Skeletal muscle tissue (tissue), 4 donors: ENCODE measurements around the gene BIN2. TPM values are rescaled to one million over a fixed set of nuclear protein-coding genes. Genes with fewer than 3 reads are reported as not detected.
A peak's percentile ranks its signal among the peaks of the same experiment; 100 is the strongest.
"Not testable (repeated sequence)": the region's sequence is repeated elsewhere in the genome, so short reads cannot be mapped to it uniquely, and the experiment has no call there.

Experiments
- H3K27ac ChIP-seq: one replicate; pipeline ENCODE4 v1.7.0; 2013; ENCODE audit warnings: mild to moderate bottlenecking, low read depth, low read length, inconsistent platforms
- H3K27me3 ChIP-seq, 3 donors: one replicate each; pipeline ENCODE4 v1.7.0; 2013; ENCODE audit warnings: low read length in 3 of 3; ENCODE audit not compliant: control insufficient read depth in 3 of 3, insufficient read depth in 3 of 3
- H3K36me3 ChIP-seq, 3 donors: one replicate each; pipeline ENCODE4 v1.7.0; 2013; ENCODE audit warnings: low read length in 3 of 3; ENCODE audit not compliant: control insufficient read depth in 3 of 3, insufficient read depth in 3 of 3
- H3K4me1 ChIP-seq, 3 donors: one replicate each; pipeline ENCODE4 v1.7.0; 2013; ENCODE audit warnings: low read length in 3 of 3, mild to moderate bottlenecking in 3 of 3; ENCODE audit not compliant: control insufficient read depth in 3 of 3, insufficient read depth in 3 of 3
- H3K4me3 ChIP-seq, 3 donors: one replicate each; pipeline ENCODE4 v1.7.0; 2013; ENCODE audit warnings: low read length in 3 of 3
- H3K9ac ChIP-seq, 3 donors: one replicate each; pipeline ENCODE4 v1.7.0; 2013; ENCODE audit warnings: low read length in 3 of 3, mild to moderate bottlenecking in 3 of 3, moderate library complexity in 2 of 3, low read depth in 1 of 3
- H3K9me3 ChIP-seq, 3 donors: one replicate each; pipeline ENCODE4 v1.7.0; 2013; ENCODE audit warnings: low read length in 3 of 3; ENCODE audit not compliant: control insufficient read depth in 3 of 3
- total RNA-seq: library from RNA; depleted of rRNA; stranded (reverse); fragments of >200 nt; gene quantifications from one replicate; pipeline ENCODE4 v1.2.3, GENCODE V29; 2014
- donor health status: Osteomylitis.

Gene BIN2
- total RNA-seq, 1 donor from 2014 or later = 3.1 TPM

- peaks cover 4 to 7% (median 6%) of the 10 kb centered on the region in 3 donors for H3K4me1 ChIP-seq
- H3K9me3 ChIP-seq = no peaks in the 10 kb centered on the region
- no peak overlapping the region for H3K27ac ChIP-seq
- peak overlapping the region in 1 of 3 donors; percentile 45 for H3K9ac ChIP-seq
- H3K36me3 ChIP-seq = no peaks in the 10 kb centered on the region
- H3K27me3 ChIP-seq = peaks cover 0 to 28% (median 14%) of the 10 kb centered on the region in 3 donors
- H3K4me3 ChIP-seq = peak overlapping the region; percentile 31 to 71 (median 60)
These were observed 54.6 kb downstream of the BIN2 start for GRCh38 chr12:51269174-51270066.

DNA sequence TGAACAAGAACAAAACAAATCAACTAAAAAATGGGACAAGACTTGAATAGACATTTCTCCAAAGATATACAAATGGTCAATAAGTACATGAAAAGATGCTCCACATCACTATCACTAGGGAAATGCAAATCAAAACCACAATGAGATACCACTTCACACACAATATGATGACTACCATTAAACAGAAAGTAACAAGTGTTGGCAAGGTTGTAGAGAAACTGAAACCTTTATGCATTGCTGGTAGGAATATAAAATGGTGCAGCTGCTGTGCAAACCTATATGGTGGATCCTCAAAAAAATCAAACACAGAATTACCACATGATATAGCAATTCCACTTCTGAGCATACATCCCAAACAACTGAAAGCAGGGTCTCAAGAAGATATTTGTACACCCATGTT, 59.0 kb downstream of the BIN2 start:
- no peak overlapping the region for H3K27ac ChIP-seq
- no peak overlapping the region for H3K9ac ChIP-seq
- H3K4me1 ChIP-seq = no peaks in the 10 kb centered on the region
- no peaks in the 10 kb centered on the region for H3K9me3 ChIP-seq
- H3K4me3 ChIP-seq = no peak overlapping the region
- no peaks in the 10 kb centered on the region for H3K36me3 ChIP-seq
- peaks cover 0 to 8% (median 0%) of the 10 kb centered on the region in 3 donors for H3K27me3 ChIP-seq

- H3K9ac ChIP-seq = no peak overlapping the region
- H3K4me3 ChIP-seq = no peak overlapping the region
- no peaks in the 10 kb centered on the region for H3K36me3 ChIP-seq
- peaks cover 0 to 4% (median 0%) of the 10 kb centered on the region in 3 donors for H3K27me3 ChIP-seq
- no peak overlapping the region for H3K27ac ChIP-seq
- no peaks in the 10 kb centered on the region for H3K9me3 ChIP-seq
- H3K4me1 ChIP-seq = no peaks in the 10 kb centered on the region
These were observed 59.7 kb downstream of the BIN2 start for GRCh38 chr12:51264297-51264696.

GRCh38 chr12:51263341-51263740, 60.6 kb downstream of the BIN2 start:
- Histone ChIP-seq H3K27ac (no peak overlapping the region), H3K9me3 (no peaks in the 10 kb centered on the region), H3K4me3 (no peak overlapping the region), H3K9ac (no peak overlapping the region), H3K27me3 (no peaks in the 10 kb centered on the region), H3K4me1 (no peaks in the 10 kb centered on the region), H3K36me3 (no peaks in the 10 kb centered on the region)

DNA sequence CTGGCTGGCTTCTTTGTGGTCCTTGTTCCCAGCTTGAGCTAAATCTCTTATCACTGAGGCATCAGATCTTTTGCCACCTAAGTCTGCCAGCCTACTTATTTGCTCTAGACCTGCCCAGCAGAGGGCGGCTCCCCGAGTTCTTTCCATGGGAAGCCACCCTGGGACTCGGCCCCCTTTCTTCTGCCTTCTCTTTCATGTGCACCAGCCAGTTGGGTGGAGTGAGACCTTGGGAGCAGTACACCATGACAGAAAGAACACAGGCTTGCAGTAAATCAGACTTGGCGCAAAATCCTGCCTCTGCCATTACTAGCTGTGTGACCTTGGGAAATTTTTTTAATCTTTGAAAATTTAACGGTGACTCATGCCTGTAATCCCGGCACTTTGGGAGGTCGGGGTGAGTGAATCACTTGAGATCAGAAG, 61.2 kb downstream of the BIN2 start:
- Histone ChIP-seq H3K4me3 (no peak overlapping the region), H3K36me3 (no peaks in the 10 kb centered on the region)

DNA sequence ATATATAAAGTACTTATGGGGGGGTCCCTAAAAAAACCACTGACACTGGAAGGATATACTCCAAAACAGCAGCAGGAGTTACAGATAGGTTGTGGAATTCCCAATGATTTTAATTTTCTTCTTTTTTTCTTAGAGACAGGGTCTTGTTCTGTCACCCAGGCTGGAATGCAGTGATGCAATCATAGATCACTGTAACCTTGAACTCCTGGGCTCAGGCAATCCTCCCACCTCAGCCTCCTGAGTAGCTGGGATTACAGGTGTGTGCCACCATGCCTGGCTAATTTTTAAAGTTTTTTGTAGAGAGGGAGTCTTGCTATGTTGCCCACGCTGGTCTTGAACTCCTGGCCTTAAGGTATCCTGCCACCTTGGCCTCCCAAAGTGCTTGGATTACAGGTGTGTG, 64.4 kb downstream of the BIN2 start:
- not testable (repeated sequence) for H3K27ac ChIP-seq, H3K36me3 ChIP-seq, H3K27me3 ChIP-seq, H3K9ac ChIP-seq, H3K9me3 ChIP-seq, H3K4me3 ChIP-seq, H3K4me1 ChIP-seq

More for the DNA sequence above, 61.2 kb downstream of the BIN2 start:
- no peaks in the 10 kb centered on the region for H3K9me3 ChIP-seq
- no peak overlapping the region for H3K27ac ChIP-seq
- no peaks in the 10 kb centered on the region for H3K4me1 ChIP-seq
- H3K27me3 ChIP-seq = no peaks in the 10 kb centered on the region
- H3K9ac ChIP-seq = no peak overlapping the region

DNA sequence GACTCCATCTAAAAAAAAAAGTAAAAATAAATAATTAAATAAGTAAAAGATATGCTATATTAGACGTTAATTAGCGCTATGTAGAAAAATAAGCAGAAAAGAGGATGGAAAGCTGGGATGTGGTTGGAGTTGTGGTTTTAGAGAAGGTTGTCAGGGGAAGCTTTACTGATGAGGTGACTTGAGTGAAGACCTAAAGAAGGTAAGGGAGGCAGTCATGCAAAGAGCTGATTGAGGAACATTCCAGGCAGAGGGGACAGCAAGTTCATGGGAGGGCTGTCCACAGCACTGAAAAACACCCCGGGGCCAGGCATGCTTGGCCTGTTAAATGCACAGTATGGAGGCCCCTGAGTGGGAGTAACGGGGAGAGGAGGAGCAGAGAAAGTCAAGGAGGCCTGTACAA, 69.4 kb downstream of the BIN2 start:
- Histone ChIP-seq H3K4me1 (no peaks in the 10 kb centered on the region), H3K27me3 (no peaks in the 10 kb centered on the region), H3K27ac (no peak overlapping the region), H3K36me3 (no peaks in the 10 kb centered on the region), H3K9ac (no peak overlapping the region), H3K9me3 (no peaks in the 10 kb centered on the region), H3K4me3 (no peak overlapping the region)

DNA sequence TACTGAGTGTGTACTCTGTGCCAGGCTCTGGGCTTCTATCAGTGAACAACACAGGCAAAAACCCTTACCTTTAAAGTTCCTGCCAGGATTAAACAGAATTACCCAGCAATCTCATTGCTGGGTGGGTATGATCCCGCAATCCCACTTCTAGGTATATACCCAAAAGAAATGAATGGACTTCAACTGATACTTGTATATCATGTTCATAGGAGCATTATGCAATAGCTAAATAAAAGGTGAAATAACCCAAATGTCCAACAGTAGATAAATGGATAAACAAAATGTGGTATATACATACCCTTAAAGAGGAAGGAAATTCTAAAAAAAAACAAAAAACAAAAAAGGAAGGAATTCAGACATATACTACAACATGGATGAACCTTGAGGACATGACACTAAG, 70.7 kb downstream of the BIN2 start:
- no peaks in the 10 kb centered on the region for H3K4me1 ChIP-seq
- no peaks in the 10 kb centered on the region for H3K27me3 ChIP-seq
- H3K36me3 ChIP-seq = no peaks in the 10 kb centered on the region
- no peak overlapping the region for H3K9ac ChIP-seq
- H3K4me3 ChIP-seq = no peak overlapping the region
- H3K27ac ChIP-seq = no peak overlapping the region
- H3K9me3 ChIP-seq = no peaks in the 10 kb centered on the region

- Histone ChIP-seq H3K4me1 (peaks cover 4 to 7% (median 6%) of the 10 kb centered on the region in 3 donors), H3K27me3 (no peaks in the 10 kb centered on the region), H3K9me3 (no peaks in the 10 kb centered on the region), H3K36me3 (peaks cover 4 to 17% (median 8%) of the 10 kb centered on the region in 3 donors), H3K4me3 (no peak overlapping the region), H3K27ac (no peak overlapping the region), H3K9ac (peak overlapping the region in 1 of 3 donors; percentile 40)
These were observed 76.3 kb downstream of the BIN2 start for GRCh38 chr12:51247523-51248206.

- Histone ChIP-seq H3K4me1 (peaks cover 4 to 7% (median 6%) of the 10 kb centered on the region in 3 donors), H3K4me3 (no peak overlapping the region), H3K27ac (no peak overlapping the region), H3K9ac (no peak overlapping the region), H3K9me3 (no peaks in the 10 kb centered on the region), H3K27me3 (no peaks in the 10 kb centered on the region), H3K36me3 (peaks cover 16 to 27% (median 18%) of the 10 kb centered on the region in 3 donors)
These were observed 77.6 kb downstream of the BIN2 start for GRCh38 chr12:51246254-51246853.
